ENCODE results near the gene SLCO2B1. TPM values are rescaled to one million over a fixed set of nuclear protein-coding genes. Genes with fewer than 3 reads are reported as not detected.

Gene SLCO2B1
- total RNA-seq, 1 donor from 2014 or later, result 403 TPM

DNA sequence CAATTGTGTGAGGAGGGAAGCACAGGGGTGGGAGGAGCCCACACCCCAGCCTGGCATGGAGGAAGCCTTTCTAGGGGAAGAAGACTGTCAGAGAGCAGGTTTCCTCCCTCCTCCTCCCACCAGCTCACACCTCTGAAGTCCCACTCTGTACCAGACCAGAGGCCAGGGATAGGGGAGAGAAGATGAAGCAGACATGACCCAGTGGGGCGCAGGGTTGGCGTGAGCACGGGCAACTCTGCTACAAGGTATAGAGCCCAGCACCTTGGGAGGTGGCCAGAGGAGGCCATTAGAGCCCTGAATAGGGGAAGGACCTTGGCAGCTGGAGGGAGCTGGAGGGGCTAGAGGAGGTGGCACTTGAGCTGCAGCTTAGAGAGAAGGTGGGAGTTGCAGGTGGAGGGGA lies 15.9 kb downstream of the SLCO2B1 start:
- TF ChIP-seq CTCF (IDR thresholded peaks at IDR 0.05), result no peak
- Histone ChIP-seq H3K4me3 (no peak overlapping the region), H3K4me1 (no peaks in the 10 kb centered on the region), H3K27ac (no peak overlapping the region), H3K9me3 (no peaks in the 10 kb centered on the region), H3K36me3 (no peaks in the 10 kb centered on the region), H3K27me3 (no peaks in the 10 kb centered on the region)
- intact Hi-C loops (cut with DNase I), result no loop called here
- DNase-seq (ENCODE audit: low spot score in 2 of 2), result no peak

DNA sequence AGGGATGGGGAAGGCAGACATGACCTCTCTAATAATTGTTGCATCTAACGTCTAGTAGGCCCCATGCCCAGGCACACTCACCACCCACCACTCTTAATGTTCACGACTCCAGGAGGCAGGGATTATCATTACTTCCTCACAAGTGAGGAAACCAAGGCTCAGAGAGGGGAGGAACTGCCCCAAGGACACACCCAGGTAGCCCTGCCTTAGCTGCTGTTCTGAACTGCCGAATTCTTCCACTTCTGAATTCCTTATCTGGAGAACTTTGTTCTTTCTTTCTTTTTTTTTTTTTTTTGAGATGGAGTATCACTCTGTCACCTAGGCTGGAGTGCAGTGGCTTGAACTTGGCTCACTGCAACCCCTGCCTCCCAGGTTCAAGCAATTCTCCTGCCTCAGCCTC lies 16.7 kb downstream of the SLCO2B1 start:
- Histone ChIP-seq H3K27ac (no peak overlapping the region), H3K9me3 (no peaks in the 10 kb centered on the region)
- TF ChIP-seq CTCF (IDR thresholded peaks at IDR 0.05), result no peak

GRCh38 chr11:75169101-75169885 lies 18.4 kb downstream of the SLCO2B1 start:
- intact Hi-C loops (cut with DNase I), result no loop called here
- Histone ChIP-seq H3K27me3 (no peaks in the 10 kb centered on the region), H3K36me3 (no peaks in the 10 kb centered on the region), H3K27ac (no peak overlapping the region), H3K9me3 (no peaks in the 10 kb centered on the region), H3K4me1 (no peaks in the 10 kb centered on the region), H3K4me3 (no peak overlapping the region)
- DNase-seq (ENCODE audit: low spot score in 2 of 2), result no peak
- no peak for TF ChIP-seq CTCF (IDR thresholded peaks at IDR 0.05)

More for the DNA sequence above, 16.7 kb downstream of the SLCO2B1 start:
- Histone ChIP-seq H3K36me3 (no peaks in the 10 kb centered on the region), H3K27me3 (no peaks in the 10 kb centered on the region), H3K4me3 (no peak overlapping the region), H3K4me1 (no peaks in the 10 kb centered on the region)
- DNase-seq (ENCODE audit: low spot score in 2 of 2), result no peak
- intact Hi-C loops (cut with DNase I), result no loop called here

- Histone ChIP-seq H3K27ac (no peak overlapping the region), H3K27me3 (no peaks in the 10 kb centered on the region), H3K36me3 (no peaks in the 10 kb centered on the region), H3K4me3 (no peak overlapping the region), H3K4me1 (no peaks in the 10 kb centered on the region), H3K9me3 (no peaks in the 10 kb centered on the region)
- intact Hi-C loops (cut with DNase I), result no loop called here
- TF ChIP-seq CTCF (IDR thresholded peaks at IDR 0.05), result no peak
- DNase-seq (ENCODE audit: low spot score in 2 of 2), result no peak
Observed at GRCh38 chr11:75170516-75171201, 19.8 kb downstream of the SLCO2B1 start.

DNA sequence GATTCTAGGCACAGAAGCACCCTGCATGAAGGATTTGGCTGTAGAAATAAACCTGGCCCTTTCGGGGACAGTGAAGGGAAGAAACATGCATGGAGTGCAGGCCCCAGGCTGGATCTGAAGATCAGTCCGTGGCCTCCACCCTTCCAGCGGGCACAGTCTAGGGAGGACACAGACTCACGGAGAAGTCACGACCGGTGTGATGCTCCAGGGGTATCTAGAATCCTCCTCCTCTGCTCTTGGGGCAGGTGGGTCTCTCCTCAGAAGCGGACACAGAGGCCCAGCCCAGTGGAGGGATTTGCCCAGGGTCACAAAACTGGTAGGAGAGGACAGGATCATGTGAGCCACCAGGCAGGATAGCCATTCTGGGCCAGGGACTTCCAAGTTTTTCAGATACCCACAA lies 22.4 kb downstream of the SLCO2B1 start:
- Histone ChIP-seq H3K36me3 (no peaks in the 10 kb centered on the region), H3K4me3 (no peak overlapping the region), H3K27me3 (no peaks in the 10 kb centered on the region), H3K9me3 (no peaks in the 10 kb centered on the region), H3K27ac (no peak overlapping the region), H3K4me1 (no peaks in the 10 kb centered on the region)
- intact Hi-C loops (cut with DNase I), result no loop called here
- no peak for TF ChIP-seq CTCF (IDR thresholded peaks at IDR 0.05)
- DNase-seq (ENCODE audit: low spot score in 2 of 2), result no peak
